GM04504 (cell line): Measurements from ENCODE around the gene NGB.

Experiments used
- DNase-seq: peaks from one replicate; pipeline ENCODE4 v3.0.0-alpha.2; 2012; ENCODE audit warnings: low read depth

The NGB gene

DNA sequence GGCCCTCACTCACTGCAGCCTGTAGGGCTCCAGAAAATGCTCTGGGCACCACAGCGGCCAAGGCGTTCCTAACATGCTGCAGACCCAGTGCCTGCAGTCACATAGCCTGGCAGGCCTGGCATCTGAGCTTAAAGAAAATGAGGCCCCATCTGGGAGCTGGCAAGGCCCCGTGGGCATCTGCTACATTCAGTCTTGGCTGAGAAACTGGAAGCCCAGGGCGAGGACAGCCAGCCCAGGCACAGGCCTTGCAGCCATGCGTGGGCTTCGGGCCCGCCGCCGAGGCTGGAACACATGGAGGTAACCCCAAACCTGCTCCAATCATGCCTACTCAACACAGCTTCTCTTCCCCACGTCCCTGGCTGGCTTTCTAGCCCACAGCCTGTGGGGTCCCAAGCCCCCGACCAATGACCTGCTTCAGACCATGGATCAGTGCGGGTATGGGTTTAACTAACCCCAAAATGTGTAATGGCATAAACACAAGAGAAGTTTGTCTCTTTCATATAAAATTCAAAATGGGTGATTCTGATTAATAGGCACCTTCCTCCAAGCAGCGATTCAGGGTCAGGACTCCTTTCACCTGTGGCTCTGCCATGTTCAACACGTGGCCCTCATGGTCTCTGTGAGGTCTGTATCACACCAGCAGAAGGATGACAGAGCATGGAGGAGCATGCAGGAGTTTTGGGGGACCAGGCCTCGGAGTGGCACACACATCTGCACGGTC lies 6.4 kb downstream of the NGB start:
- no peak for DNase-seq

DNA sequence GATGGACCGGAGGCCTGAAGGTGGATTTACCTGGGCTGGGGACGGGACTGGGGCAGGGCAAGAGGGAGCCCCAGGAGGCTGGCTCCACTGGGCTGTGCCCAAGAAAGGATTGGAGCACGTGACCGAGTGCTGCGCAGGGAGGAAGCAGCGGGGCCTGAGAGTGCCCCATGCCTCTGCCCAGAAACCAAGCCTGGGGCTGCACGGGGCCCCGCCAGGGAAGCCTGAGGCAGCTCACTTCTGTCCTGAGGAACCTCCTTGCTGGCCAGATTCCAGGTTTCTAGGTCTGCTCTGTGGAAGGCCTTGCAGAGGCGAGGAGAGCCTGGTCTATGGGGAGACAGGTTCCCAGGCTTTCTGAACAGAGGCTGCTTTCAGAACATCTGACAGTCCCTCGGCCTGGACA lies 10.4 kb downstream of the NGB start:
- no peak for DNase-seq

- no peak for DNase-seq
Measured at GRCh38 chr14:77260199-77260598, 10.8 kb downstream of the NGB start.

GRCh38 chr14:77259025-77259715 lies 11.8 kb downstream of the NGB start:
- no peak for DNase-seq

DNA sequence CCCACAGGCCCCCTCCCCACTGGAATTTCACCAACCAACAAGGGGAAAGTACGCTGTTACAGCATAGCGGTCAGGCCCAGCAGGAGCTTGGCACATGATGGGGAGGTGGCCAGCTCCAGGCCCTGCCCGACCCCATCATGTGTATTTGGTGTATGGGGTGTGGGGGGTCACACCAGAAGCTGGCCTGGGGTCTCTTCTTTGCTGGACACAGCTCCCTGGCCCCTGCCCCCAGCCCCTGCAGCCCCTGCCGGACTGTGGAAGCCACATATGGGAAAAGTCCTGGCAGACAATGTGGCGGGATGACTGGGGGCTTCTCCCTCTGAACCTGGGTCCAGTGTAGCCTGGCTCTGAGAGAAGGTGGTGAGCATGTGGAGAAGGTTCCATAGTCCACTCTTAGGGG lies 12.4 kb downstream of the NGB start:
- DNase-seq, result no peak

- DNase-seq, result no peak
Measured at GRCh38 chr14:77257700-77258099, 13.3 kb downstream of the NGB start.

DNA sequence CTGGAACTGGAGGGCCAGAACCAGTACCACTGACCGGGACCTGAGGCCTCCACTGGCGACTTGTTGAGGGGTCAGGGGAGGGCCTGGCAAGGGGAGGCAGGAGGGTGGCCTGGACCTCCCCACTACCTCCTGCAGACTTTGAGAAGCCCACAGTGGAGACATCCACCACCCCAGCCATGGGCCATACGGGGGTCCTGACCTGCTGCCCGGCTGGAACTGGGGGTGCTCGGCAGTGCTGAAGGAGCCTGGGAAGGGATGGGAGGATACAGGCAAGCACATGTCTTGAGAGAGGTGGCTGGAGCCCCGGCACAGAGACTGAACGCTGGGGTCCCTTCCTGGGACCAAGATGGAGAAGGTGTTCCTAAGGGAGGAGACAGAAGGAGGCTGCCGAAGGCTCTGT lies 14.3 kb downstream of the NGB start:
- DNase-seq, result no peak

DNA sequence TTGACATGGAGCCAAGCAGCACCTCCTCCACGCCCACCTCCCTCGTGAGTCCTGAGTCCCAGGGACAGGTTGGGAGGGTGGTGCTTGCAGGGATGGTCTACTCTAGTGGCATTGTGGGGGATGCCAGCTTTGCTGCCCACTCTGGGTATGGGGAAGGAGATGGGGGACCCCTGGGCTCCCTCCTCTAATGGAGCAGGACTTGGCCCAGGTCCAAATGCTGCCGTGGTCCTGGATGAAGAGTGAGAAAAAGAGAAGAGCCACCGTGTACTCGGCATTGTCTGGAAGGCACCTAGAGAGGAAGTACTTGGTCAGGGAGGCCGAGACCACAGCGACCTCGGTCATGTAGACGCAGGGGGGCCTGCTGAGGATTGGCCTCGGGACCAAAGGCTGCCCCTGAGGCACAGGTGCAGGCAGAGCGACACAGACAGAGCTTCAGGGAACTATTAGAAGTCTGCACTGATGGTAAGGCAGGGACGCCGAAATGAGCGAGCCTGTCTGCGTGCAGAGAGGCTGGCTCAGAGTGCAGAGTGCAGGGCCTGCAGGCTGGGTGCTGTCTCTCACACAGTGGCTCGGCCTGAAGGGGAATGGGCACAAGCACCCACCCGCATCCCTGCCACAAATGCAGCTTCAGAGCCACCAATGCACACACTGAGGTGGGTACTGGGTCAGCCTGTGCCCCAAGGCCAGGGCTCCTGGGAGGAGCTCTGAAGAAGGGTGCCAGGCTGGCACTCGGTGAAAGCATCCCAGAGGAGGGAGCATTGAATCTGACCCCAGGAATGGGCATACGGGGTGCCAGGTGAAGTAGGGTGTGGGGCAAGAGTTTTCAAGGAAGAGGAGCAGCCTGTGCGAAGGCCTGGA lies 17.4 kb downstream of the NGB start:
- no peak for DNase-seq

- no peak for DNase-seq
Measured at GRCh38 chr14:77251870-77252269, 19.1 kb downstream of the NGB start.

- DNase-seq, result no peak
Measured at GRCh38 chr14:77250927-77251326, 20.1 kb downstream of the NGB start.

- DNase-seq, result no peak
Measured at GRCh38 chr14:77249286-77249685, 21.7 kb downstream of the NGB start.

GRCh38 chr14:77248666-77249065 lies 22.3 kb downstream of the NGB start:
- no peak for DNase-seq

- no peak for DNase-seq
Measured at GRCh38 chr14:77246784-77247183, 24.2 kb downstream of the NGB start.

GRCh38 chr14:77245820-77246219 lies 25.2 kb downstream of the NGB start:
- no peak for DNase-seq

DNA sequence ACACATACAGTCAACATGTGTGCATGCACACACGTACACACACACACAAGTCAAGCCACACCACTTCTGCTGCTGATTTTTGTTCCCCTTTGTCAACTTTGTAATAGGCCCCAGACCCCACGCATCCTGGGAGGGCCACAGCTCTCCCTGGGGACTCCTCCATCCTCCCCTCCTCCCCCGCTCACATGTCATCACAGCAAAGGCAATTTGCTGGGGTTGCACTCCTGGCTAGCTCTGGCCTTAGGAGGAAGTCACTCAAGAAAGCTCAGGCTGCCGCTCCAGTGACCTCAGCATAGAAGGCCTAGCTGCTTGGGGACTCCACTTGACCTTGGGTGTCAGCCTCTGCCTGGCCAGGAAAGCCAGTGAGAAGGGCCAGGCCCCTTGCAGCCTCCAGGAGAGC lies 27.2 kb downstream of the NGB start:
- DNase-seq, result no peak

DNA sequence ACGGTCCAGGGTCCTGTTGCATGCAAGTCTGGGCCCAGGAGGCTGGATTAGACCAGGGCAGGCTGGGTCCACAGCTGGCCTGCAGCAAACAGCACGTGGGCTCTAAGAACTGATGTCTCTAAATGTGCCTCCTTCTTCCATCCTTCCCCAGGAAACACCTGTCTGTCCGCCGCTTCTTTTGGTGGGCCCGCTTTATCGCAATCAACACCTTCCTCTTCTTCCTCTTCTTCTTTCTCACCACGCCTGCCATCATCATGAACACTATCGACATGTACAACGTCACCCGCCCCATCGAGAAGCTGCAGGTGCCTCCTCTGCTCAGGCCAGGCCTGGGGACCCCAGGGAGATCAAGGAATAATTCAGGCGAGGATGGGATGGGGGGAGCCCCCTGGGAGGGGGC lies 28.3 kb downstream of the NGB start:
- DNase-seq, result no peak

- DNase-seq, result no peak
Measured at GRCh38 chr14:77241955-77242354, 29.1 kb downstream of the NGB start.

DNA sequence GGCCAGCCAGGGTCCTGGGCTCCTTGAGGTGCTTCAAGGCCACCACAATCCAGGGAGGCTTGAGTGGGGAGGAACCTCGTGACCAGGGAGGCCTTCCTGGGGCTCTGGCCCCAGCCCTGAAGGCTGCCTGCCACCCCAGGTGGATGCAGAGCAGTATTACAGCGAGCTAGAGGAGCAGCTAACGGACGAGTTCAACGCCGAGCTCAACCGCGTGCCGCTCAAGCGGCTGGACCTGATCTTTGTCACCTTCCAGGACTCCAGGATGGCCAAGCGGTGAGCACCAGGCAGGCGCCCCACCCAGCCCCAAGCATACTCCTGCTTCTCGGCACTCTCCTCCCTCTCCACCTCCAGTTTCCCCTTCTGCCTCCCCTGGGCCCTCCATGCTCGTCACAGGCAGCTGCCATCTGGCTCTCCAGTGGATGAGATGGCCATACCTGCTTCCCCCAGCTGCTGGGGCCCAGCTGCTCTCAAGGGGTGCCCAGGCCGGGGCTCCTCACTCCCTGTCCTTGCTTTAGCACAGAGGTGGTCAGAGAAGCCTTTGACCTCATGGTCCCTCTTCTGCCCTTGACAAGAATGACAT lies 30.6 kb downstream of the NGB start:
- DNase-seq, result no peak

DNA sequence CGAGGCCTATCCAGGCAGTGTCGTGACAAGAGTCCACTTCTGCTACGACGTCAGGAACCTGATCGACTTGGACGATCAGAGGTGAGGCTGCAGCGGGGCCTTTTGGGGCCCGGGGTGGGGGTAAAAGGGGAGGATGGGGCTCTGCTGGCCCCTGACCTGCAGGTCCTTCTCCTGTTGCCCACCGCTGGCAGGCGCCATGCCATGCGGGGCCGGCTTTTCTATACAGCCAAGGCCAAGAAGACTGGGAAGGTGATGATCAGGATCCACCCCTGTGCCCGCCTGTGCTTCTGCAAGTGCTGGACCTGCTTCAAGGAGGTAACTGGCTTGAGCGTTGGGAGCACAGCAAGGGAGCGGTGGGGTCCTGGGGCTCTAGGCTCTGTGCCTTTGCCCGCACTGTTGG lies 31.6 kb downstream of the NGB start:
- no peak for DNase-seq

DNA sequence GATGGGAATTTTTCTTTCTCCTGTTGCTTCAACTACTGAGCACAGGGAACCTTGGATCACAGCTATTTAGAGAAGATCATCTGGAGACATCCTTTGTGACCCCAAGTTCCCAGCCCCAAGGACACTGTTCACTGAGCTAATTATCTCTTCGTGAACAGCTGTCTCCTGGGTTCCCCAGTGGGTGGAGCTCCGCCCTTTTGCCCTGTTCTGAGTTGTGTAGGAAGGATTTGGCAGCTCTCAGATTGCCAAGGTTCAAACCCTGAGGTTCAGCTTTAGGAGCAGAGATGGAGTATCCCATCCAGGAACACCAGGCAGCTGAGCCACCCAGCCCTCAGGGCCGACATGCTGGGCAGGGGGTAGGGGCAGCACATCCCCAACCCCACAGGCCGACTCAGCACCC lies 32.0 kb downstream of the NGB start:
- DNase-seq, result no peak

DNA sequence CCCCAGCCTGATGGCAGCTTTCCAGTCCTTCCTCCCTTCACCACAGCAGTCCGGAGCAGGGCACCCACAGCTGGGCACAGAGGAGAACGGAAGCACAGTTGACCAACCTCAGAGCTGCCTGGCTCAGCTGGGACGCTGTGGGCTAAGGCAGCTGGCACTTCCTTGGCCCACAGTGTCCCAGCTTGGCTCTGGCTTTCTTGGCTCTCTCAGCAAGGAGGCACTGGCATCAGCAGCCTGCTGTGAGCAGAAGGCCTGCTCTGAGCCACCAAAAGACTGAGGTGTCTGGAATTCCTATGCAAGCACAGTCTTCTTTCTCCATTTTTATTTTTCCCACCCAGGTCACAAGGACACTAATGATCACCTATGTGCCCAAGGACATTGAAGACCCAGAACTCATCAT lies 32.6 kb downstream of the NGB start:
- DNase-seq, result no peak

GRCh38 chr14:77236814-77237213 lies 34.2 kb downstream of the NGB start:
- DNase-seq, result no peak

GRCh38 chr14:77231721-77232120 lies 39.3 kb downstream of the NGB start:
- no peak for DNase-seq
